Glutamatergic neuron (in vitro differentiated cells): ENCODE measurements around the gene GAL3ST3. TPM values are rescaled to one million over a fixed set of nuclear protein-coding genes. Genes with fewer than 3 reads are reported as not detected.

Experiments
- DNase-seq: peaks from one replicate; pipeline ENCODE4 v3.0.0; 2022
- H3K27ac Mint-ChIP-seq: one replicate; pipeline ENCODE4 v1.8.0; 2020; ENCODE audit warnings: mild to moderate bottlenecking, mixed read lengths, inconsistent platforms; ENCODE audit not compliant: unreplicated experiment
- H3K27me3 Mint-ChIP-seq: one replicate; pipeline ENCODE4 v1.8.0; 2020; ENCODE audit warnings: mild to moderate bottlenecking, moderate library complexity, mixed read lengths, inconsistent platforms; ENCODE audit not compliant: unreplicated experiment
- H3K36me3 Mint-ChIP-seq: one replicate; pipeline ENCODE4 v1.8.0; 2020; ENCODE audit warnings: mild to moderate bottlenecking, mixed read lengths, inconsistent platforms; ENCODE audit not compliant: unreplicated experiment
- H3K4me1 Mint-ChIP-seq: one replicate; pipeline ENCODE4 v1.8.0; 2020; ENCODE audit warnings: mild to moderate bottlenecking, low read depth, mixed read lengths, inconsistent platforms; ENCODE audit not compliant: unreplicated experiment
- H3K4me3 Mint-ChIP-seq: one replicate; pipeline ENCODE4 v1.8.0; 2020; ENCODE audit warnings: mild to moderate bottlenecking, mixed read lengths, inconsistent platforms; ENCODE audit not compliant: unreplicated experiment
- H3K9me3 Mint-ChIP-seq: one replicate; pipeline ENCODE4 v1.8.0; 2020; ENCODE audit warnings: mild to moderate bottlenecking, moderate library complexity, mixed read lengths, inconsistent platforms; ENCODE audit not compliant: unreplicated experiment
- CTCF ChIP-seq: fragments of 200-600 bp; sonication (generic); IDR thresholded peaks from one replicate; pipeline ENCODE4 v1.5.0; 2021; ENCODE audit not compliant: partially characterized antibody, unreplicated experiment
- total RNA-seq: library from RNA; stranded (reverse); fragmentation: NEBNext Ultra II Directional; extraction: Animal tissue kit (Norgen Biotek cat#: 25700); gene quantifications from one replicate; pipeline ENCODE4 v1.2.1, GENCODE V29; 2021; ENCODE audit not compliant: unreplicated experiment

Gene GAL3ST3
- total RNA-seq, 1 donor from 2014 or later = 2.4 TPM

GRCh38 chr11:66072081-66072480, 23.1 kb upstream of the GAL3ST3 start:
- Mint-ChIP-seq H3K27me3 (peaks cover 5% of the 10 kb centered on the region), H3K4me3 (peak overlapping the region; percentile 85), H3K27ac (no peak overlapping the region), H3K9me3 (peaks cover 12% of the 10 kb centered on the region), H3K36me3 (peaks cover 4% of the 10 kb centered on the region), H3K4me1 (peaks cover 31% of the 10 kb centered on the region)
- TF ChIP-seq CTCF = no peak
- DNase-seq = no peak

- H3K27me3 Mint-ChIP-seq = peaks cover 5% of the 10 kb centered on the region
- peak overlapping the region; percentile 33 for H3K27ac Mint-ChIP-seq
- H3K9me3 Mint-ChIP-seq = peaks cover 12% of the 10 kb centered on the region
- H3K36me3 Mint-ChIP-seq = peaks cover 4% of the 10 kb centered on the region
- TF ChIP-seq CTCF = no peak
- no peak for DNase-seq
- peak overlapping the region; percentile 85 for H3K4me3 Mint-ChIP-seq
- peaks cover 31% of the 10 kb centered on the region for H3K4me1 Mint-ChIP-seq
These were observed 22.4 kb upstream of the GAL3ST3 start for GRCh38 chr11:66071381-66071801.

- no peak for TF ChIP-seq CTCF
- Mint-ChIP-seq H3K27ac (peak overlapping the region; percentile 33), H3K4me3 (peak overlapping the region; percentile 85), H3K27me3 (peaks cover 5% of the 10 kb centered on the region), H3K4me1 (peaks cover 29% of the 10 kb centered on the region), H3K36me3 (peaks cover 4% of the 10 kb centered on the region), H3K9me3 (peaks cover 12% of the 10 kb centered on the region)
- peak; percentile 48 for DNase-seq
These were observed 21.8 kb upstream of the GAL3ST3 start for GRCh38 chr11:66070604-66071380.

GRCh38 chr11:66069715-66070603, 21.0 kb upstream of the GAL3ST3 start, which contains the start of gene PACS1:
PACS1 (plus strand) TSS chr11:66070272; CDS start chr11:66070487, 215 bp downstream.
- H3K36me3 Mint-ChIP-seq = peaks cover 4% of the 10 kb centered on the region
- H3K27ac Mint-ChIP-seq = peak within 1 kb of the TSS; percentile 76
- peak; percentile 58 for DNase-seq
- peak within 1 kb of the TSS; percentile 86 for H3K4me3 Mint-ChIP-seq
- H3K27me3 Mint-ChIP-seq = peaks cover 5% of the 10 kb centered on the region
- no peak for TF ChIP-seq CTCF
- peaks cover 29% of the 10 kb centered on the region for H3K4me1 Mint-ChIP-seq
- peaks cover 12% of the 10 kb centered on the region for H3K9me3 Mint-ChIP-seq
